Fibroblast of lung (primary cell): ENCODE results near the gene GALC. TPM values are rescaled to one million over a fixed set of nuclear protein-coding genes. Genes with fewer than 3 reads are reported as not detected.
A peak's percentile ranks its signal among the peaks of the same experiment; 100 is the strongest.

Experiments
- DNase-seq, 2 donors: peaks; one replicate each; pipeline versions ENCODE4 v3.0.0 to v3.0.0-alpha.2; 2010; ENCODE audit warnings: low read depth in 2 of 2
- H2AFZ ChIP-seq: 2 replicates; pipeline ENCODE4 v1.5.1; 2012; ENCODE audit warnings: low read length, control low read depth, inconsistent platforms
- H3K27ac ChIP-seq: 2 replicates; pipeline ENCODE4 v1.5.1; 2011; ENCODE audit warnings: low read length, control low read depth; ENCODE audit not compliant: insufficient read depth
- H3K27me3 ChIP-seq: 2 replicates; pipeline ENCODE4 v1.5.1; 2011; ENCODE audit warnings: mild to moderate bottlenecking, low read length; ENCODE audit not compliant: control insufficient read depth, insufficient read depth
- H3K36me3 ChIP-seq: 2 replicates; pipeline ENCODE4 v1.5.1; 2011; ENCODE audit warnings: low read length; ENCODE audit not compliant: control insufficient read depth, insufficient read depth
- H3K4me1 ChIP-seq: 2 replicates; pipeline ENCODE4 v1.5.1; 2011; ENCODE audit warnings: low read length; ENCODE audit not compliant: control insufficient read depth, insufficient read depth; ENCODE audit errors: extremely low read depth
- H3K4me2 ChIP-seq: 2 replicates; pipeline ENCODE4 v1.5.1; 2011; ENCODE audit warnings: low read length, control low read depth; ENCODE audit not compliant: insufficient read depth; ENCODE audit errors: extremely low read depth
- H3K4me3 ChIP-seq, 4 experiments: fragments of 200-600 bp in 1 of 4; sonication (generic) in 1 of 4; replicated peaks in 1 of 4; 2 replicates each; pipeline ENCODE4 v1.5.1; 2011 to 2016; ENCODE audit warnings: low read length in 4 of 4, low read depth in 3 of 4, mild to moderate bottlenecking in 3 of 4, control low read depth in 2 of 4, inconsistent platforms in 1 of 4, mixed read lengths in 1 of 4; ENCODE audit not compliant: insufficient read depth in 1 of 4; ENCODE audit errors: control extremely low read depth in 1 of 4
- H3K79me2 ChIP-seq: 2 replicates; pipeline ENCODE4 v1.5.1; 2012; ENCODE audit warnings: mild to moderate bottlenecking, low read length, inconsistent platforms; ENCODE audit not compliant: control insufficient read depth, insufficient read depth
- H3K9ac ChIP-seq: 2 replicates; pipeline ENCODE4 v1.5.1; 2011; ENCODE audit warnings: mild to moderate bottlenecking, low read length, control low read depth; ENCODE audit not compliant: insufficient read depth
- H3K9me3 ChIP-seq: 2 replicates; pipeline ENCODE4 v1.5.1; 2012; ENCODE audit warnings: low read depth, low read length; ENCODE audit not compliant: control insufficient read depth, insufficient read depth
- H4K20me1 ChIP-seq: 2 replicates; pipeline ENCODE4 v1.5.1; 2011; ENCODE audit warnings: low read length; ENCODE audit not compliant: control insufficient read depth, insufficient read depth; ENCODE audit errors: extremely low read depth
- CTCF ChIP-seq, 2 donors: IDR thresholded peaks in 1 of 2; conservative IDR thresholded peaks in 1 of 2; 1 replicate in 1 of 2; 2 replicates in 1 of 2; pipeline ENCODE4 v1.5.1; 2011 to 2012; ENCODE audit warnings: low read length in 2 of 2, control low read depth in 1 of 2, inconsistent platforms in 1 of 2, low read depth in 1 of 2, mild to moderate bottlenecking in 1 of 2
- EZH2 ChIP-seq: IDR thresholded peaks from 2 replicates; pipeline ENCODE4 v1.5.1; 2012; ENCODE audit warnings: low read length, control low read depth, mild to moderate bottlenecking; ENCODE audit errors: missing control alignments
- polyA plus RNA-seq, 2 donors: library from polyadenylated mRNA; depleted of rRNA in 1 of 2; stranded (reverse) in 1 of 2; unstranded in 1 of 2; fragments of >200 nt; gene quantifications; 2 replicates each; pipeline ENCODE4 v1.2.1, GENCODE V29; 2011 to 2012; ENCODE audit warnings: missing spikeins in 1 of 2
- total RNA-seq: library from RNA; depleted of rRNA; stranded (reverse); fragments of >200 nt; gene quantifications from 2 replicates; pipeline ENCODE4 v1.2.1, GENCODE V29; 2014

The GALC gene
- total and polyA plus RNA-seq, 2 donors (not counting 1 experiment from before 2014, with no cell fraction given): 13.3 to 22.8 TPM

GRCh38 chr14:88023658-88024187 is 30.7 kb upstream of the GALC start:
- no peaks in the 10 kb centered on the region for H3K79me2 ChIP-seq
- H3K4me3 ChIP-seq: no peak overlapping the region
- H3K36me3 ChIP-seq: no peaks in the 10 kb centered on the region
- no peak overlapping the region for H3K27ac ChIP-seq
- DNase-seq: no peak
- TF ChIP-seq EZH2 (no peak), CTCF (conservative IDR thresholded peaks at IDR 0.05 in 1 of 2, IDR thresholded peaks at IDR 0.05 in 1 of 2; ENCODE audit: low read depth in 1 of 2, low read length in 2 of 2) (no peak)
- no peaks in the 10 kb centered on the region for H3K9me3 ChIP-seq
- no peak overlapping the region for H3K9ac ChIP-seq
- no peaks in the 10 kb centered on the region for H4K20me1 ChIP-seq
- H3K4me2 ChIP-seq: no peak overlapping the region
- no peaks in the 10 kb centered on the region for H3K4me1 ChIP-seq
- no peak overlapping the region for H2AFZ ChIP-seq
- no peaks in the 10 kb centered on the region for H3K27me3 ChIP-seq

- no peak overlapping the region for H3K4me3 ChIP-seq
- no peak overlapping the region for H3K9ac ChIP-seq
- no peaks in the 10 kb centered on the region for H3K27me3 ChIP-seq
- H3K79me2 ChIP-seq: no peaks in the 10 kb centered on the region
- no peaks in the 10 kb centered on the region for H3K4me1 ChIP-seq
- H3K9me3 ChIP-seq: no peaks in the 10 kb centered on the region
- no peaks in the 10 kb centered on the region for H4K20me1 ChIP-seq
- H3K27ac ChIP-seq: no peak overlapping the region
- no peak for TF ChIP-seq EZH2
- H3K4me2 ChIP-seq: no peak overlapping the region
- no peak for DNase-seq
- H2AFZ ChIP-seq: no peak overlapping the region
- H3K36me3 ChIP-seq: no peaks in the 10 kb centered on the region
Observed at GRCh38 chr14:88017535-88017934, 24.6 kb upstream of the GALC start.

- H3K27me3 ChIP-seq: no peaks in the 10 kb centered on the region
- no peaks in the 10 kb centered on the region for H3K79me2 ChIP-seq
- no peak overlapping the region for H3K4me2 ChIP-seq
- H3K9ac ChIP-seq: no peak overlapping the region
- no peaks in the 10 kb centered on the region for H3K36me3 ChIP-seq
- no peaks in the 10 kb centered on the region for H3K4me1 ChIP-seq
- TF ChIP-seq EZH2: no peak
- TF ChIP-seq CTCF (conservative IDR thresholded peaks at IDR 0.05 in 1 of 2, IDR thresholded peaks at IDR 0.05 in 1 of 2; ENCODE audit: low read depth in 1 of 2, low read length in 2 of 2): no peak
- H2AFZ ChIP-seq: no peak overlapping the region
- H4K20me1 ChIP-seq: no peaks in the 10 kb centered on the region
- no peak overlapping the region for H3K4me3 ChIP-seq
- peak in 1 of 2 donors; percentile 6 for DNase-seq
- H3K27ac ChIP-seq: no peak overlapping the region
- no peaks in the 10 kb centered on the region for H3K9me3 ChIP-seq
Observed at GRCh38 chr14:88016768-88017167, 23.8 kb upstream of the GALC start.
